Stomach (tissue), 4 donors: ENCODE data around the gene ADCY9.

Source experiments
- EP300 ChIP-seq: sonication (generic); formaldehyde crosslinking; IDR thresholded peaks from one replicate; pipeline ENCODE4 v1.6.1; 2017; ENCODE audit warnings: antibody characterized with exemption
- POLR2A ChIP-seq, 4 donors: fragments of 450-650 bp; IDR thresholded peaks; one replicate each; pipeline ENCODE4 v1.6.1; 2016; ENCODE audit warnings: antibody characterized with exemption in 4 of 4, control low read depth in 2 of 4, mild to moderate bottlenecking in 1 of 4, moderate library complexity in 1 of 4
- POLR2AphosphoS5 ChIP-seq, 3 donors: sonication (generic); formaldehyde crosslinking; IDR thresholded peaks; one replicate each; pipeline ENCODE4 v1.6.1; 2016; ENCODE audit warnings: antibody characterized with exemption in 3 of 3
- TF ChIP-seq, protein P1 (sequence below), 7 experiments: fragments of 450-650 bp in 4 of 7; fragments of 200-600 bp in 3 of 7; sonication (generic) in 3 of 7; IDR thresholded peaks; one replicate each; pipeline ENCODE4 v1.5.1; 2016 to 2019; ENCODE audit warnings: antibody characterized with exemption in 7 of 7, control low read depth in 2 of 7, mild to moderate bottlenecking in 1 of 7

DNA sequence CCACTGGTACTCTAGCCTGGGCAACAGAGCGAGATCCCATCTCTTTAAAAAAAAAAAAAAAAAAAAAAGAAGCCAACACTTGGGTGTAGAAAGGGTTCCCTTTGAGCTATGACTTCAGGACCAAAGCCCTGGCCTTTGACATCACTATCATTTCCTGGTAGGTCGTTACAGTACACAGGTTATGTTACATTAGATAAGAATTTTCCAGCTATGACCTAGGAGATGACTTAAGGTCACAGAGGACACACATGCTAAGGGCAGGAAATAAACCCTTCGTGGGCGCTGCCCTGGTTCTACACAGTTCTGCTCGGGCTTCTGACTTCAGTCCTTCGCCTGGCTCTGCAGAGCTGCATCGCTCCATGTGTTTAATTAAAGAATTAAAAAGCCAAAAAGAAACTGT is 112.0 kb downstream of the ADCY9 start:
- TF ChIP-seq, protein P1, sequence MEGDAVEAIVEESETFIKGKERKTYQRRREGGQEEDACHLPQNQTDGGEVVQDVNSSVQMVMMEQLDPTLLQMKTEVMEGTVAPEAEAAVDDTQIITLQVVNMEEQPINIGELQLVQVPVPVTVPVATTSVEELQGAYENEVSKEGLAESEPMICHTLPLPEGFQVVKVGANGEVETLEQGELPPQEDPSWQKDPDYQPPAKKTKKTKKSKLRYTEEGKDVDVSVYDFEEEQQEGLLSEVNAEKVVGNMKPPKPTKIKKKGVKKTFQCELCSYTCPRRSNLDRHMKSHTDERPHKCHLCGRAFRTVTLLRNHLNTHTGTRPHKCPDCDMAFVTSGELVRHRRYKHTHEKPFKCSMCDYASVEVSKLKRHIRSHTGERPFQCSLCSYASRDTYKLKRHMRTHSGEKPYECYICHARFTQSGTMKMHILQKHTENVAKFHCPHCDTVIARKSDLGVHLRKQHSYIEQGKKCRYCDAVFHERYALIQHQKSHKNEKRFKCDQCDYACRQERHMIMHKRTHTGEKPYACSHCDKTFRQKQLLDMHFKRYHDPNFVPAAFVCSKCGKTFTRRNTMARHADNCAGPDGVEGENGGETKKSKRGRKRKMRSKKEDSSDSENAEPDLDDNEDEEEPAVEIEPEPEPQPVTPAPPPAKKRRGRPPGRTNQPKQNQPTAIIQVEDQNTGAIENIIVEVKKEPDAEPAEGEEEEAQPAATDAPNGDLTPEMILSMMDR (IDR thresholded peaks at IDR 0.05): no peak
- TF ChIP-seq POLR2A (IDR thresholded peaks at IDR 0.05) (no peak), POLR2AphosphoS5 (IDR thresholded peaks at IDR 0.05) (no peak), EP300 (no peak)
